Hepatocyte (in vitro differentiated cells): ENCODE data around the gene SND1. TPM values are rescaled to one million over a fixed set of nuclear protein-coding genes. Genes with fewer than 3 reads are reported as not detected.

Experiments
- DNase-seq: peaks from one replicate; pipeline ENCODE4 v3.0.0-alpha.2; 2016; ENCODE audit warnings: low spot score
- H2AFZ ChIP-seq: fragments of 200-600 bp; sonication (generic); 2 replicates; pipeline ENCODE4 v1.6.0; 2016; ENCODE audit warnings: antibody characterized with exemption, mild to moderate bottlenecking
- H3K27ac ChIP-seq: fragments of 200-600 bp; sonication (generic); 2 replicates; pipeline ENCODE4 v1.5.1; 2016; ENCODE audit warnings: mild to moderate bottlenecking
- H3K27me3 ChIP-seq: fragments of 200-600 bp; sonication (generic); 2 replicates; pipeline ENCODE4 v1.6.1; 2016
- H3K36me3 ChIP-seq: fragments of 200-600 bp; sonication (generic); replicated peaks from 2 replicates; pipeline ENCODE4 v1.5.1; 2016; ENCODE audit warnings: low read depth; ENCODE audit not compliant: insufficient read depth
- H3K4me1 ChIP-seq: fragments of 200-600 bp; sonication (generic); 2 replicates; pipeline ENCODE4 v1.5.1; 2016; ENCODE audit warnings: mild to moderate bottlenecking, moderate library complexity; ENCODE audit not compliant: insufficient read depth
- H3K4me2 ChIP-seq: fragments of 200-600 bp; sonication (generic); 2 replicates; pipeline ENCODE4 v1.6.0; 2016
- H3K4me3 ChIP-seq: fragments of 200-600 bp; sonication (generic); 2 replicates; pipeline ENCODE4 v1.5.1; 2016; ENCODE audit warnings: mild to moderate bottlenecking
- H3K79me2 ChIP-seq: fragments of 200-600 bp; sonication (generic); 2 replicates; pipeline ENCODE4 v1.6.0; 2017; ENCODE audit warnings: mild to moderate bottlenecking
- H3K9me2 ChIP-seq: fragments of 200-600 bp; sonication (generic); replicated peaks from 2 replicates; pipeline ENCODE4 v1.6.0; 2017; ENCODE audit warnings: mild to moderate bottlenecking; ENCODE audit not compliant: insufficient read depth
- H3K9me3 ChIP-seq: fragments of 200-600 bp; sonication (generic); 2 replicates; pipeline ENCODE4 v1.5.1; 2016; ENCODE audit warnings: low read depth, mild to moderate bottlenecking
- H4K20me1 ChIP-seq: fragments of 200-600 bp; sonication (generic); 2 replicates; pipeline ENCODE4 v1.6.0; 2016; ENCODE audit warnings: mild to moderate bottlenecking; ENCODE audit not compliant: insufficient read depth, poor library complexity, severe bottlenecking
- CTCF ChIP-seq: fragments of 200-600 bp; sonication (generic); IDR thresholded peaks from 2 replicates; pipeline ENCODE4 v1.5.1; 2016; ENCODE audit warnings: antibody characterized with exemption, mild to moderate bottlenecking; ENCODE audit not compliant: poor library complexity
- EZH2 ChIP-seq: fragments of 200-600 bp; sonication (generic); IDR thresholded peaks from 2 replicates; pipeline ENCODE4 v1.6.1; 2016; ENCODE audit warnings: antibody characterized with exemption, mild to moderate bottlenecking, borderline replicate concordance
- EZH2phosphoT487 ChIP-seq: fragments of 200-600 bp; sonication (generic); IDR thresholded peaks from one replicate; pipeline ENCODE4 v1.6.1; 2018; ENCODE audit warnings: antibody characterized with exemption, mild to moderate bottlenecking, low read depth, moderate library complexity; ENCODE audit not compliant: unreplicated experiment, severe bottlenecking
- WGBS: methylation state at CpG from one replicate; pipeline ENCODE4 v1.1.6; 2016; ENCODE audit warnings: low lambda C conversion rate; ENCODE audit errors: missing lambda C conversion rate; 5-methylcytosine and 5-hydroxymethylcytosine counted together
- polyA plus RNA-seq: library from polyadenylated mRNA; unstranded; fragments of >200 nt; fragmentation: Nextera tagmentation; extraction: Ambion mirVana; gene quantifications from 2 replicates; pipeline ENCODE4 v1.2.1, GENCODE V29; 2016
- total RNA-seq: library from RNA; depleted of rRNA; stranded (reverse); fragments of >200 nt; gene quantifications from 2 replicates; pipeline ENCODE4 v1.2.3, GENCODE V29; 2014

SND1 gene
- total and polyA plus RNA-seq, 2 experiments from 2014 or later = 141 to 200 TPM

GRCh38 chr7:127810696-127811660, 159.0 kb downstream of the SND1 start:
- H3K4me3 ChIP-seq = no peak overlapping the region
- no peak overlapping the region for H2AFZ ChIP-seq
- H3K9me2 ChIP-seq = no peaks in the 10 kb centered on the region
- no peak for DNase-seq
- peaks cover 19% of the 10 kb centered on the region for H3K4me1 ChIP-seq
- H3K9me3 ChIP-seq = no peaks in the 10 kb centered on the region
- H3K36me3 ChIP-seq = no peaks in the 10 kb centered on the region
- no peak overlapping the region for H3K4me2 ChIP-seq
- H3K27me3 ChIP-seq = no peaks in the 10 kb centered on the region
- peaks cover 54% of the 10 kb centered on the region for H4K20me1 ChIP-seq
- H3K27ac ChIP-seq = no peak overlapping the region
- TF ChIP-seq EZH2phosphoT487 (no peak), EZH2 (no peak), CTCF (no peak)
- WGBS = 94% methylated on average over 5 of the region's 5 CpGs
- H3K79me2 ChIP-seq = peaks cover 87% of the 10 kb centered on the region

GRCh38 chr7:127812540-127812939, 160.5 kb downstream of the SND1 start:
- Histone ChIP-seq H3K4me2 (peak overlapping the region; percentile 13), H3K27me3 (no peaks in the 10 kb centered on the region), H3K27ac (no peak overlapping the region), H4K20me1 (peaks cover 56% of the 10 kb centered on the region), H3K36me3 (no peaks in the 10 kb centered on the region), H3K4me1 (peaks cover 21% of the 10 kb centered on the region), H3K79me2 (peaks cover 88% of the 10 kb centered on the region), H3K4me3 (no peak overlapping the region), H2AFZ (no peak overlapping the region), H3K9me3 (no peaks in the 10 kb centered on the region), H3K9me2 (no peaks in the 10 kb centered on the region)
- DNase-seq = no peak
- WGBS = 75% methylated on average over 3 of the region's 3 CpGs
- TF ChIP-seq EZH2 = no peak
- no peak for TF ChIP-seq EZH2phosphoT487
- TF ChIP-seq CTCF = no peak

GRCh38 chr7:127813991-127814541, 162.1 kb downstream of the SND1 start:
- TF ChIP-seq EZH2 (no peak), CTCF (no peak), EZH2phosphoT487 (no peak)
- Histone ChIP-seq H2AFZ (no peak overlapping the region), H3K9me2 (no peaks in the 10 kb centered on the region), H3K36me3 (no peaks in the 10 kb centered on the region), H3K27me3 (no peaks in the 10 kb centered on the region), H4K20me1 (peaks cover 56% of the 10 kb centered on the region), H3K79me2 (peaks cover 95% of the 10 kb centered on the region), H3K4me3 (no peak overlapping the region), H3K27ac (no peak overlapping the region), H3K9me3 (no peaks in the 10 kb centered on the region), H3K4me1 (peaks cover 21% of the 10 kb centered on the region), H3K4me2 (no peak overlapping the region)
- WGBS = 78% methylated on average over 4 of the region's 4 CpGs
- DNase-seq = no peak
